Skeletal muscle satellite cell (primary cell): Measurements from ENCODE around the gene MFNG.

Source experiments
- H3K27me3 ChIP-seq: 2 replicates; pipeline ENCODE4 v1.7.0; 2013; ENCODE audit warnings: low read length; ENCODE audit not compliant: control insufficient read depth, insufficient read depth
- H3K36me3 ChIP-seq: 2 replicates; pipeline ENCODE4 v1.7.0; 2013; ENCODE audit warnings: mild to moderate bottlenecking, control low read depth, low read length; ENCODE audit not compliant: insufficient read depth
- H3K4me1 ChIP-seq: 2 replicates; pipeline ENCODE4 v1.7.0; 2013; ENCODE audit warnings: low read length; ENCODE audit not compliant: control insufficient read depth, insufficient read depth
- H3K4me2 ChIP-seq: 2 replicates; pipeline ENCODE4 v1.7.0; 2013; ENCODE audit warnings: mild to moderate bottlenecking, low read length
- H3K4me3 ChIP-seq: 2 replicates; pipeline ENCODE4 v1.7.0; 2013; ENCODE audit warnings: low read length
- H3K9ac ChIP-seq: 2 replicates; pipeline ENCODE4 v1.7.0; 2013; ENCODE audit warnings: mild to moderate bottlenecking, low read depth, low read length, moderate library complexity
- H3K9me3 ChIP-seq: replicated peaks from 2 replicates; pipeline ENCODE4 v1.7.0; 2013; ENCODE audit warnings: mild to moderate bottlenecking, control low read depth, low read length

Gene MFNG

DNA sequence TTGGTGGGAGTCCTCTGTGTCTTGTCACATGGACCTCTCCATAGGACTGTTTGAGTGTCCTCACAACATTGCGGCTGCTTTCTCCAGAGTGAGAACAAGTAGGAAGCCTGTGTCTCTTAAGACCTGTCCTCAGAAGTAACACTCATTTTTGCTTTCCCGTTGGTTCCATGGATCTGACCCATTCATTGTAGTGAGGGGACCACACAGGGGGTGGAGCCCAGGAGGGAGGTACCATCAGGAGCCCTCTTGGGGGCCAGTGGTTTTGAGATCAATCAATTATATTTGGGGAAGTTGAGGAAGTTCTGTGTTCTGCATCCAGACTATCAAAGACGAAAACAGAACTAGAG lies 53.5 kb downstream of the MFNG start:
- H3K4me2 ChIP-seq = no peak overlapping the region
- H3K4me3 ChIP-seq = peak overlapping the region; percentile 5
- peaks cover 13% of the 10 kb centered on the region for H3K9me3 ChIP-seq
- H3K36me3 ChIP-seq = no peaks in the 10 kb centered on the region
- H3K9ac ChIP-seq = no peak overlapping the region
- H3K4me1 ChIP-seq = peaks cover 38% of the 10 kb centered on the region
- peaks cover 9% of the 10 kb centered on the region for H3K27me3 ChIP-seq

GRCh38 chr22:37431801-37432707 lies 54.1 kb downstream of the MFNG start:
- peaks cover 38% of the 10 kb centered on the region for H3K4me1 ChIP-seq
- H3K36me3 ChIP-seq = no peaks in the 10 kb centered on the region
- H3K4me3 ChIP-seq = peak overlapping the region; percentile 35
- H3K9me3 ChIP-seq = peaks cover 13% of the 10 kb centered on the region
- H3K27me3 ChIP-seq = peaks cover 9% of the 10 kb centered on the region
- H3K4me2 ChIP-seq = peak overlapping the region; percentile 66
- H3K9ac ChIP-seq = peak overlapping the region; percentile 56

GRCh38 chr22:37431366-37431765 lies 54.8 kb downstream of the MFNG start:
- Histone ChIP-seq H3K4me1 (peaks cover 41% of the 10 kb centered on the region), H3K27me3 (peaks cover 10% of the 10 kb centered on the region), H3K9ac (peak overlapping the region; percentile 56), H3K36me3 (no peaks in the 10 kb centered on the region), H3K9me3 (peaks cover 13% of the 10 kb centered on the region), H3K4me3 (no peak overlapping the region), H3K4me2 (peak overlapping the region; percentile 66)

DNA sequence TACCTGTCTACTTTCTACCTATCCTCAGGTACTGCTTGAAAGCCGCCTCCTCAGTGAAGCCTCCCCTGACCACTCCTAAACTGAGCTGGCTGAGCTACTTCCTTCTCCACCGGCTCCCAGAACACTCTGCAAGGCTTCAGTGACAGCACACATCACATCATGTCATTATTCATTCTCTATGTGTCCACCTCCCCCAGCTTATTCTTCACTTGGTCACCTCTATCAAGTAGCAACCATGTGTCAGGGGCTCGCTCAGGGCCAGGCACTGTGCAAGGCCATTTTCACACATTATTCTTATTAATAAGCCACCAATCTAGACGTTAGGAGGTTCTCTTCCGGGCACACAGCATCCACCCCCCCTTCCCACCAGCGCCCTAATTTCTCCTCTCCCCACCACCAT lies 55.2 kb downstream of the MFNG start:
- peaks cover 13% of the 10 kb centered on the region for H3K9me3 ChIP-seq
- H3K4me3 ChIP-seq = no peak overlapping the region
- H3K27me3 ChIP-seq = peaks cover 14% of the 10 kb centered on the region
- H3K4me2 ChIP-seq = no peak overlapping the region
- H3K9ac ChIP-seq = peak overlapping the region; percentile 56
- peaks cover 45% of the 10 kb centered on the region for H3K4me1 ChIP-seq
- H3K36me3 ChIP-seq = no peaks in the 10 kb centered on the region

- H3K4me1 ChIP-seq = peaks cover 43% of the 10 kb centered on the region
- no peak overlapping the region for H3K4me3 ChIP-seq
- H3K9me3 ChIP-seq = peaks cover 13% of the 10 kb centered on the region
- peaks cover 26% of the 10 kb centered on the region for H3K27me3 ChIP-seq
- H3K36me3 ChIP-seq = no peaks in the 10 kb centered on the region
- H3K9ac ChIP-seq = no peak overlapping the region
- H3K4me2 ChIP-seq = no peak overlapping the region
Observed at GRCh38 chr22:37428649-37429586, 57.3 kb downstream of the MFNG start.

DNA sequence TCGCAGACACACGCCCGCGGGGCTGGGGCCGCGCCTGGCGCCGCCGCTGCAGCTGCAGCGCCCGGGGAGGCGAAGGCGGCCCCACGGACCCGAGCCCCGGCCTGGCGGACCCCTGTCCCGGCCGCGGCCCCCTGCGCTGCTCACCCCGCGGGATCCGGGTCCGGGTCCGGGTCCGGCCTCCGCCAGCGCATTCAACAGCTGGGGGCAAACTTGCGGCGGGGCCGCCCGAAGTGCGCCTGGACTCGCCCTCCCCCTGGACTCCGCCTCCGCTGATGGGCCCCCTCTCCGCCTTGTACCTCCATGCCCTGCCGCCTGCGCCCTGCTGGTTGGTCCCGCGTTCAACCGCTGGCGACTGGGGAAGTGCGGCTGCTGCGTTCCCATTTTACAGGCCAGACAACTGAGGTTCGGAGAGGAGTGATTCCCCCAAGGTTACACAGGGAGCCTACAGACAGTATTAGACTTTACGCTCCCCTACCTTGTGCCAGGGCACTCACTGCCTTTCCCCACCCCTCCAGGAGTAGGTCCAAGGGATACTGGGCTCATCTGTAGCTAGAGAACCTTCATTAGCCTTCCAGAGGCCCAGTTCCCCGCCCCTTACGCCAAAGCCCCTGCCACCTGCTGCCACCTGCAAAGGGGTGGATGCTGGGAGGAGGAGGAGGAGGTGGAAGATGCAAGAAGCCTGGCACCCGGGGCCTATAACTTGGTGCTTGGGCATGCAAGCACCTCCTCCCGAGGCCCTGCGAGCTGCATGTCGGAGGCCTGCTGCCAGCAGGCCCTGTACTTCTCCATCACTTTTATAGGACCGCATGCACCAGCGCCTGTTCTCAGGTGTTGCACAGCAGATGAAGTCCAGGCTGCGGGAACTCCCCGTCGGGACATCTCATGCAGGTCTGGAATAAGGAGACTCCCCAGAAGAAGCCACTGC lies 58.2 kb downstream of the MFNG start:
- H3K36me3 ChIP-seq = no peaks in the 10 kb centered on the region
- peaks cover 6% of the 10 kb centered on the region for H3K9me3 ChIP-seq
- peak overlapping the region; percentile 84 for H3K4me2 ChIP-seq
- peak overlapping the region; percentile 75 for H3K4me3 ChIP-seq
- H3K4me1 ChIP-seq = peaks cover 39% of the 10 kb centered on the region
- H3K27me3 ChIP-seq = peaks cover 26% of the 10 kb centered on the region
- H3K9ac ChIP-seq = peak overlapping the region; percentile 69

GRCh38 chr22:37427135-37427710 lies 59.0 kb downstream of the MFNG start, which contains the start of gene ELFN2:
Gene ELFN2, minus strand, starts transcription at chr22:37427479. Its CDS starts 51,945 bp downstream, at chr22:37375534.
- peak within 1 kb of the TSS; percentile 75 for H3K4me3 ChIP-seq
- H3K4me2 ChIP-seq = peak within 1 kb of the TSS; percentile 84
- H3K4me1 ChIP-seq = peaks cover 35% of the 10 kb centered on the region
- H3K9me3 ChIP-seq = no peaks in the 10 kb centered on the region
- peak within 1 kb of the TSS; percentile 69 for H3K9ac ChIP-seq
- H3K36me3 ChIP-seq = no peaks in the 10 kb centered on the region
- H3K27me3 ChIP-seq = peaks cover 26% of the 10 kb centered on the region

DNA sequence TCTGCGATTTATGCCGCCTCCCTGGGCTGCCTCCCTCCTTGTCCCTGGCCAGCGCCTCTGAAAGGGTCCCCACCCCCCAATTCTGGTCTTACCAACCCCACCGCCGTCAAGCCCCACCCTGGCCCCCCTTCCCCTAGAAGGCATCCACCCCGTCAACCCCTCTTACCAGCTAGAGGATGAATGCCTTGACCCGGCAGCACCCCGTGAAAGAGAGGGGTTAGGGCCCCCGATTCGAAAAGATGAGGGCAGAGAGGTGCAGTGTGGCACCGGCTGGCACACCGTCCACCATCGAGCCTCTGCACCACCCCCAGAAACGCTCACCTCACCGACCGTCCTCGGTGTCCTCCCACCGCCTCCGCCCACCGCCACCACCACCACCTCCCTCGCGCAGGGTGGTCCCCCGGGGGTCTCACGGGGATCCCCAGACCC lies 59.5 kb downstream of the MFNG start:
- H3K9ac ChIP-seq = peak overlapping the region; percentile 69
- H3K36me3 ChIP-seq = no peaks in the 10 kb centered on the region
- peak overlapping the region; percentile 75 for H3K4me3 ChIP-seq
- peaks cover 28% of the 10 kb centered on the region for H3K27me3 ChIP-seq
- H3K9me3 ChIP-seq = no peaks in the 10 kb centered on the region
- peak overlapping the region; percentile 84 for H3K4me2 ChIP-seq
- H3K4me1 ChIP-seq = peaks cover 31% of the 10 kb centered on the region

- Histone ChIP-seq H3K4me2 (peak overlapping the region; percentile 84), H3K27me3 (peaks cover 32% of the 10 kb centered on the region), H3K4me1 (peaks cover 27% of the 10 kb centered on the region), H3K36me3 (no peaks in the 10 kb centered on the region), H3K4me3 (peak overlapping the region; percentile 75), H3K9ac (no peak overlapping the region), H3K9me3 (no peaks in the 10 kb centered on the region)
Observed at GRCh38 chr22:37425800-37426705, 60.1 kb downstream of the MFNG start.

DNA sequence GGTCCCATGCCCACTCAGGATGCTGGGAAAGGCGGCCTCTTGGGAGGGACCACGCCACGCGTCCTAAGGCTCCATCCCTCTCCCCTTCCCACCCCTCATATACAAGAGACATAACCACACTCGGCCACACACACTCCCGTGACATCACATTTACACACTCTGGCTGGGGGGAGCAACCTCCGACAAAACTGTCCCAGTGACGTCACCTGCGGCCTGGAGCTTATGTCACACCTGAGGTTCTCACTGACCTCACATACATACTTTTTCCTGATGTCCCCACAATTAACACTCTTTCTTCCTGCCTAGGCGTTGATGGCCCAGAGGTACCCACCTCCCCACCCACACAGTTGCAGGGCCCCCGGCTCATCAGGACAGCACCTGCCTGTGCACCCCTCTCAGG lies 60.8 kb downstream of the MFNG start:
- no peaks in the 10 kb centered on the region for H3K36me3 ChIP-seq
- no peaks in the 10 kb centered on the region for H3K9me3 ChIP-seq
- H3K4me1 ChIP-seq = peaks cover 30% of the 10 kb centered on the region
- peak overlapping the region; percentile 84 for H3K4me2 ChIP-seq
- no peak overlapping the region for H3K4me3 ChIP-seq
- H3K27me3 ChIP-seq = peaks cover 38% of the 10 kb centered on the region
- H3K9ac ChIP-seq = no peak overlapping the region
